HG02938 (cell line): ENCODE measurements around the gene WARS2.

ENCODE experiments used
- ATAC-seq: cut with Tn5 transposase; IDR thresholded peaks from one replicate; pipeline ENCODE4 v1.9.1; 2021; ENCODE audit warnings: mild to moderate bottlenecking, moderate library complexity; ENCODE audit not compliant: unreplicated experiment

Gene WARS2

DNA sequence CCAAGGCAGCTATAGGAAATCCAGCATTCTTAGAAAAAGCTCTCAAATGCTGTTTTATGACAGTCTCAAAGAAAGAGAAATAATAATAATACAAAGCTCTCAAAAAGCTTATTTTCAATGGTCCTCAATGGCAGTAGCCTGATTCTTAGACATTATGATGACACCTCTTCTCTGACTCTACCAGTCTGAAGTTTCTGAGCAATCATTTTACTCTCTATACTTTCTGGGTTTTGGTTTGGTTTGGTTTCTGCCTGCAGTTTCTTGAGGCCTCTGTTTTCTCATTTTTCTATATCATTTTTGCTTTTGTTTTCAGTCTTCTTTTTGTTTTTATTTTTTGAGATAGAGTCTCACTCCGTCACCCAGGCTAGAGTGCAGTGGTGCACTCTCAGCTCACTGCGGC, 102.1 kb downstream of the WARS2 start:
- ATAC-seq, result no peak

DNA sequence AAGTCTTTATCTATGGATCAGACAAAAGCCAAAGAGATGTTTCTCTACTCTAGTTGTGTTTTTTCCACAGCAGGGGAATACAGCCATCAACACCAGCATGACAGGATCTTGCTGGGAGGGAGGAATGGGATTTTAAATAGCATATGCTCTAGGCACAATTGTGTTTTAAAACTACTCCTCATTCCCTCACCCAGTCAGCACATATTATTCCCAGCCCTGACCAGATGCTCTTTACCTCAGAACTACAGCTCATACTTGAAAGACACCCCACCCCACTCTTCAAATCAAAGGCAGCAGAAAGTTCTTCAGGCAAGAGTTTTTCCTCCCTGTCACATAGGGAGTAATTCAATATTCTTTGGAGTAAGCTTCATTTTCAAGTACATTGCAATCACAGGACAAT, 106.1 kb downstream of the WARS2 start:
- no peak for ATAC-seq

DNA sequence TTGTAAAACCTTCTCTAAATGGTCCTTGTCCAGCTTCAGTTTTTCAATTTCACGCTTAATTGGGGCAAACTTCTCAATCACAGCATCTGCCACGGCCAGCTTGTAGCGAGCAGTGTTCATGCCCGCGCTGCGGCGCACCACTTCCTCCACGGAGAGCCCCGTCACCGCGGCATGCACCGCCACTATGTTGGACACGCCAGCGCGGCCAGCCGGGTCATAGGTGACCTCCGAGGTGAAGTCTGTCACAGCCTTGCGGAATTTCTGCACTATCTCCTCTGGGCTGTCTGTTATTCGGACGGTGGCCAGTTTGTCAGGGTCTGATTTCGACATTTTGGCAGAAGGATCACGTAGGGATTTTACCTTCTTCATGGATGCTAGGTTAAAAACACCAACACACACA, 107.5 kb downstream of the WARS2 start:
- no peak for ATAC-seq

DNA sequence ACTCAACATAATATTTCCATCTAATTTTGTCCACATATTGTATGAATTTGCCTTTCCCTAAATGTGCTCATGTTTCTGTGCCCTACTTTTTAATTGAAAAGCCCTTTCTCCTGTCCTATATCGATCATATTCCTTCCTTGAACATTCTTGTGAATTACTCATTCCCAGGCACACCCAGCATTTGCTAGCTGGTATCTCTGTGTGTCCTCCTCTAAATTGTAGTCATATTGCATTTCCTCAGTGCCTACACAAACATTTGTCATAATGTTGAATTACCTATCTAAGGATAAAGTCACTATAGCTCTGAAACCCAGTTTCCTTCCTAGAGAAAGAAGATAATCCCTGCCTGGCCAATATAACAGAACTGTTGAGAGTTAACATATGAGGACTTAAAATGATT, 112.7 kb downstream of the WARS2 start:
- ATAC-seq, result no peak

DNA sequence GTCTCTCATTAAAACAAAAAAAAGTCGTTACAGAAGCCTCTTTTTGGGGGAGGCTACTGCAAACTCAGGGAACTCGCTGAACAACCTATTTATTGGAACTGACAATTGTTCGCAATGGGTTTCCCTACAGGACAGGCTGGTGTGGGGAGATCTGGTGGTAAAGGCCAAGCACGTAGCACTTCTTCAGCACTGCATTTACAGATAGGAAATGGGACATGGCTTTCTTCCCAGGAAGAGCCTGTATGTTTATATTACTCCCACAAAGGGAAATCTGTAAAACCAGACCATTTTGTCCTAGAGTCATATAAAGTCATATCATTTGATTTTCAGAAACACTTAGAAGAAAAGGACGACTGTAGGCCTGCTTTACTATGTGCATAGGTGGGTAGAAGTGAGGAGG, 113.5 kb downstream of the WARS2 start:
- ATAC-seq, result no peak

DNA sequence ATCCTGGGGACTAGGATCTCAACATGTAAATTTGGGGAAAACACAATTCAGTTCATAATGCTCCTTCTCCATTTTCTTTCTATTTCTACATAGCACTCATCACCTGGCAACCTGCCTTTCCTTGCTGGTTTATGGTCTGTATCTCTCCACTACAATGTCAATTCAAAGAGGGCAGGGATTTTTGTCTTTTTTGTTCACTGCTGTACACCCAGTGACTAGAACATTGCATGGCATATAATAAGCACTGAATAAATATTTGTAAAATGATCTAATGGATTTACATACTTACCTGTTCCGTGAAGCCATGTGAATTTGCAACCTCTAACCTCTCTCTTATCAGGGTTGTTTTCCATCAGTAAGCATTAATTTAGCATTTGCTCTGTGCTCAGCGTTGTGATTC, 124.9 kb downstream of the WARS2 start:
- no peak for ATAC-seq

DNA sequence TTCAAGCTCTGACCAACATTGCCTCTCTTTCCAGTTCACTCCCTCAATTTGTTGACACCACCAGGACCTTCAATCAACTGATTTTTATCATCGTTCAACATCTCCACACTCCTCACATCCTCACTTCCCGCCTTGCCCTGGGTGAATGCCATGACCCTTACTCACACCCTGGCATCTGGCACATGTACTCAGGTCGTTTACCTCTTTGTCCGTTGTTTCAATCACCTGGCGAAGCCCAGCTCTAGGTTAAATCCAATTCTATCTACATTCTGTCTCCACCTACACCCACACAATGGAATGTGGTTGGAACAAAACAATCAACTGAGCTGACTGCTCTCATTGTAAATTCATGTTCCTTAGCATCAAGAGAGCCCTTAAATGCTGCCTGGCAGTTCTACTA, 128.1 kb downstream of the WARS2 start:
- ATAC-seq, result no peak

DNA sequence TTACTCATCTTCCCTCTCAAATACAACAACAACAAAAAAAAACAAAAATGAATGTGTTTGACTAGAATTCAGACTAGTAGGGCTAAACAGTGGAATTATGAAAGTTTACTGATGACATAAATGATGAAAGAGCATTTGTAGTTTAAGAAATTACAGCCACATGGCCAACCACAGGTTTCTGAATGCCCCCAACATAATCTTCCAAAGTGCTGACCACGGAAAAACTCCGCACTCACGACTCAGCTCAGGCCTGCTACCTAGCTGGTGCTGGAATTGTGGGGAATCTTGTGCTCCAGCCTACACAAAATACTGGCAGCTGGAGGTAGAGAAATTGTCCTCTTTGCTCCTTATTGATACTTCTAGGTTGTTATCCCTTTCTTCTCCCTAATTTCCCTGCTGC, 128.7 kb downstream of the WARS2 start:
- ATAC-seq, result no peak

DNA sequence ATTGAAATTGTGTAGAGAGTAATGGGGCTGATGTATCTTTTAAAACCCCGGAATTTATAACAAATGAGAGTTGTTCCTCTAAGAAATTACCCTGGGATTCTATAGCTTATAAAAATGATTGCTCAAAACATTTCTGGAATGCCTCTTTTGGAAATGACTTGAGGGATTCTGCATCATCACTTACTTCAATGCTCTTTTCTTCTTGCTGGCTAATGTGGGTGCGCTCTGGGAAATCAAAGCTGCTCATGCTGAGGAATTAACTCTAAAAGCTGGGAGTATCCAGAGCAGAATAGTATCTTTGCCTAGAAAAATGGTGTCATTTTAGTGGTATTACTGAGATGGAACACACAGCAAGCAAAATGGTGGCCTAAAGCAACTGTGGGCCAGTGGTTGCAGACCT, 129.3 kb downstream of the WARS2 start:
- ATAC-seq, result no peak

- no peak for ATAC-seq
These were observed 130.3 kb downstream of the WARS2 start for GRCh38 chr1:119010201-119010600.

- no peak for ATAC-seq
These were observed 131.2 kb downstream of the WARS2 start for GRCh38 chr1:119009312-119009655.

DNA sequence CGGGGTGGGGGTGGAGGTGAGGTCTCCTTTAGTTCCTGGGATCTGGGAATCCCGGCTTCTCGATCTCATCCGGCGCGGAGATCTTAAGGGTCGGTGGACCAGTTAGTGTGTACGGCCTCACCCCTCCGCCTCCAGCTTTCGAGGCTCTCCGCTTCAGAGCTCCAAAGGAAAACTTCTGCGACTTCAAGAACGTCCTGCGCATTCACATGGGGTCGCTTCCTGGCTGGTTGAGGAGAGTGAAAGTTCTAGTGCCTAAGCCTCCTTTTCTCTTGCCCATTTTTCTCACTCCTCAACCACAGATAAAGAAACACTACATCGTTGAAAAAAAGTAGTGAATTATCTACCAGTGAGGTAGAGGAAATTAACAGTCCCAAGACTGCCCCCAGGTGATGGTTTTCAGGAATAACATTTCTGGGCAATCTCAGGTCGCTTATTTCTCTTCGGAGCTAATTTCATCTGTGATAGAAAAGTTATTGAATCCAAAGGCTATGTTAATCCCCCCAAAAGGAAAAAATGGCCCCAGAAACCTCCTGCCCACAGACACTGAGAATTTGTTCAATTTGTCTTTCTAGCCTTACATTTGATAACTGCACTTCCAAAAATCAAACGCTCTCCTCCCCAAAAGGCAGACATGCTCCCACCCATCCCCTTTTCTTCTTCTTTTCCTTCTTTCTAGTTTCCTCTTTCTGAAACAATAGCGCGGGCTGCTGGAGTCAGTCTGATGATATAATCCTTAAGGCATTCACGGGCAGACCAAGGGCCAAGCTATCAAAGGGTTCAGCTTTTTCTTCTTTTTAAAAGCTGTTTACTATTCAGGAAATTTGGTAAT, 131.8 kb downstream of the WARS2 start:
- ATAC-seq, result peak; percentile 67

- ATAC-seq, result peak; percentile 24
These were observed 132.6 kb downstream of the WARS2 start for GRCh38 chr1:119007670-119008482.

DNA sequence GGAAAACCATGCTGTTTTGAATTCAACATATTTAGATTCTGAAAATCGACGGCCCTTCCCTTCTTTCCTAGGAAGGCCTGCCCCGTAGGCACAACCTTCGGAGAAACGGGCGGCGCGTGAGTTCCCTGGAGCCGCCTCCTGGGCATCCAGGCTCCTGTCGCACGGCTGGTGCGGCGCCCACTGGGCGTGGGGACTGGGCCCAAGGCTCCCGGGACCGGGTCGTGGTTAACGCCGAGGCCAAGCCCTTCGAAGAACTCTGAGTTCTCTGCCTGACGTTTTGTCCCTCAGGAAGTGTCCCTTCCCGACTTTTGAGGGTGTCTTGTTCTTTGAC, 133.1 kb downstream of the WARS2 start:
- no peak for ATAC-seq

- ATAC-seq, result no peak
These were observed 133.8 kb downstream of the WARS2 start for GRCh38 chr1:119006406-119007279.

DNA sequence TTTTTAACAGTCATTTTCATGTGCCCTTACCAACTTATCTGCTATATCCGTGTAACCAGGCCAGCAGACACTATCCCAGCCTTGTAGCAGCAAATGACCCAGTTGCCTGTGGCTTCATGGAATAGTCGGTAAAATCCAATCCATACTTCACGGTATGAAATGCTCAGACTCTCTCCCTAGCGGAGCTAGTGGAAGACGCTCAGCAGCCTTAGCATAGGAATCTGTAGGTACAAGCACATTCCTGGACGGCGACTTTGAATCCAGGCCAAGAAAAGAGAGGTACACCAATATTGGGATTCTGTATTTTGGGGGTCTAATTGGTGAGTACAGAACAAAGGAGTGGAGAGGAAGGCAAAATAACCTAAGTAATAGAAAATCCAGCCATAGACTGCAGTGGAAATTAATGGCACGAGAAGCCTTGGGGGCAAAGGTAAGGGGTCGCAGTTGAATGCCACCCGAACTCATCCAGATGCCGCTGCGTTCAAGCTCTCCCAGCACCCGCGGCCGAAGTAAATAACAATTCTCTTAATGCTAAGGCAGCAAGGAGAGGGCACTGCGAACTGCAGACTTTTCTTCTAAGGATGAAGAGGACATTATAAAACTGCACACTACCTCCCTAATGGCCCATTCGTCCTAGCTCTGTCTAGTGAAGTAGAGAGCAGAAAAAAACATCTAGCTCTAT, 134.6 kb downstream of the WARS2 start:
- no peak for ATAC-seq

GRCh38 chr1:119004781-119005180, 135.7 kb downstream of the WARS2 start:
- no peak for ATAC-seq

GRCh38 chr1:119004129-119004527, 136.3 kb downstream of the WARS2 start:
- ATAC-seq, result no peak

DNA sequence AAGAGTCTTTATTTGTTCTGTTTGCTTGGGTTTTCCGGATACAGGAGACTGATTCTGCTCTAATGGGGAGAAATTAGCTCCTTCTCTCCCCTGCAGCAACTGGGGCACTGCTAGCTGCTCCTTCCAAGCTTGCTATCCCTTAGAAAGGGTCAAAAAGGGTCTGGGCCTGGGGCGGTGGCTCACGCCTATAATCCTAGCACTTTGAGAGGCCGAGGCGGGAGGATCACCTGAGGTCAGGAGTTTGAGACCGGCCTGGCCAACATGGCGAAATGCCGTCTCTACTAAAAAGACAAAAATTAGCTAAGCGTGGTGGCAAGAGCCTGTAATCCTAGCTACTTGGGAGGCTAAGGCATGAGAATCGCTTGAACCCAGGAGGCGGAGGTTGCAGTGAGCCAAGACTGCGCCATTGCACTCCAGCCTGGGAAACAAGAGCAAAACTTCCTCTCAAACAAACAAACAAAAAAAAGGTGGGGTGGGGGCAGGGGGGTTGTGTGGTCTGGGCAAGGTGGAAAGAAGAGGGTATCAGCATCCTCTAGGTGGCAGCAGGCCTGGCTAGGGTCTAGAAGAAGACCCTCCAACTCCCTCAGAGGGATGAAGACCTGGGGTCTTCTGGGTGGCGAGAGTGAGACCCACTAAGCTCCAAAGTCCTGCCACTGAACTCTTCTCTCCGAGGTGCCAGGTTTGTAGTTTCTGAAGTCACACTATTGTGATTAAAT, 136.9 kb downstream of the WARS2 start:
- no peak for ATAC-seq

DNA sequence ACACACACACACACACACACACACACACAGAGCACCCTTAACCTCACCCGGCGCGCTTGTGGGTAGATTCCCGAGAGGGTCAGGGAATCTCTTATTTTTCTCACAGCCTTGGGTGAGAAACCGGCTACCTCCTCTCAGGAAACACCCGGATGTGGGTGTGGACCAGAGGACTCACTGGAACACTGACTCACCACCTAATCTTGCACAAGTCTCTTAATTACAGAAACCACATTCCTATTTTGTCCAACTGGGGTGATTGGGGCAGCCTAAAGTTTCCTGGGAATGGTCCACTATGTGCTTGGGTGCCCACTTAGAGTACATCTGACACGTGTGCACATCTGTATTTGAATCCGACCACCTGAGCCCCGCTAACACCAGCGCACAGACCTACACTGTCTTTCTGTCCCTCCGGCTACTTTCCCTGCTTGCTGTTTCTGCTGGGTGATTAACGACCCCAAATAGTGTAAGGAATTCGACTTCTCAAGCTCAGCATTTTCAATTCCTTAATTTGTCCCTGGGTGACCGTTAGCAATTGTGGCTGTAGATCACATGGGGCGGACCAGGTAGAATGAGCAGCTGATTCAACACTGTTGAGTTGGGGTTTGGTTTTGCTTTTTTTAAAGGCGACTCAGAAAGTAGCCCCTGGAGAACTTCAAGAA, 138.3 kb downstream of the WARS2 start:
- no peak for ATAC-seq
